Measurements from ENCODE around the gene HSPB9. TPM values are rescaled to one million over a fixed set of nuclear protein-coding genes. Genes with fewer than 3 reads are reported as not detected.

Gene HSPB9
- total and polyA plus RNA-seq, 2 donors (not counting 3 experiments of a cell fraction or from before 2014, with no cell fraction given), result not detected

DNA sequence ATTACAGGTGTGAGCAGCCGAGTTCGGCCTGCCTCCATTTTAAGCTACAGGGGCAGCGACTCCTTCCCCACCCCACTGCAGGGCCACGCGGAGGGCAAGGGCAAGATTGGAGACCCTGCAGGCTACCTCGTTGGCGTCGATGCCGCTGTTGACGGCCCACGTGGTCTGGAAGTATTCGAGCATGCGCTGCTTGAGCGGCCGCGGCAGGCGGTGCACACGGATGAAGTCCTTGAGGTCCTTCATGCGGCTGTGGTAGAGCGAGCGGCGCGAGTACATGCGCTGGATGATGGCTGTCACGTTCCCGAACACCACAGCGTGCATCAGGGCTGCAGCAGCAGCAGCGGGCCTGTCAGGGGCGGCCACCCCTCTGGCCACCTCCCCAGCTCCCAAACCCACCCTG is 46.7 kb downstream of the HSPB9 start:
- Histone ChIP-seq H2AFZ (ENCODE audit: low read depth, low read length) (no peak overlapping the region), H3K36me3 (ENCODE audit: control insufficient read depth in 2 of 2, extremely low read depth in 1 of 2, insufficient read depth in 2 of 2, low read length in 2 of 2) (no peaks in the 10 kb centered on the region), H3K9ac (replicated peaks; ENCODE audit: extremely low read depth, insufficient read depth, low read length) (no peak overlapping the region), H3K9me3 (replicated peaks; ENCODE audit: control insufficient read depth, insufficient read depth, low read length) (no peaks in the 10 kb centered on the region), H3K4me2 (ENCODE audit: insufficient read depth, low read length) (no peak overlapping the region), H3K27me3 (ENCODE audit: control insufficient read depth in 2 of 2, insufficient read depth in 2 of 2, low read length in 2 of 2) (peaks cover 0 to 5% of the 10 kb centered on the region in 2 experiments), H3K79me2 (ENCODE audit: control insufficient read depth, insufficient read depth, low read length) (no peaks in the 10 kb centered on the region), H3K4me3 (replicated peaks in 1 of 3; ENCODE audit: insufficient read depth in 1 of 3, low read depth in 1 of 3, low read length in 3 of 3) (no peak overlapping the region), H3K9me1 (replicated peaks; ENCODE audit: control insufficient read depth, extremely low read depth, insufficient read depth, low read length) (no peaks in the 10 kb centered on the region), H3K4me1 (ENCODE audit: control insufficient read depth, extremely low read depth, insufficient read depth, low read length) (no peaks in the 10 kb centered on the region), H4K20me1 (replicated peaks; ENCODE audit: control insufficient read depth, extremely low read depth, insufficient read depth, low read length) (no peaks in the 10 kb centered on the region), H3K27ac (ENCODE audit: insufficient read depth, low read depth, low read length) (no peak overlapping the region)
- no TSS peak for BruUV-seq (replicated peaks)
- dilution Hi-C loops (cut with MboI; ENCODE audit: extremely low pct_ligation_motif_present, low sequenced_read_pairs) (no loop called here), intact Hi-C loops (cut with micrococcal nuclease) (no loop called here)
- TF ChIP-seq, protein P1, sequence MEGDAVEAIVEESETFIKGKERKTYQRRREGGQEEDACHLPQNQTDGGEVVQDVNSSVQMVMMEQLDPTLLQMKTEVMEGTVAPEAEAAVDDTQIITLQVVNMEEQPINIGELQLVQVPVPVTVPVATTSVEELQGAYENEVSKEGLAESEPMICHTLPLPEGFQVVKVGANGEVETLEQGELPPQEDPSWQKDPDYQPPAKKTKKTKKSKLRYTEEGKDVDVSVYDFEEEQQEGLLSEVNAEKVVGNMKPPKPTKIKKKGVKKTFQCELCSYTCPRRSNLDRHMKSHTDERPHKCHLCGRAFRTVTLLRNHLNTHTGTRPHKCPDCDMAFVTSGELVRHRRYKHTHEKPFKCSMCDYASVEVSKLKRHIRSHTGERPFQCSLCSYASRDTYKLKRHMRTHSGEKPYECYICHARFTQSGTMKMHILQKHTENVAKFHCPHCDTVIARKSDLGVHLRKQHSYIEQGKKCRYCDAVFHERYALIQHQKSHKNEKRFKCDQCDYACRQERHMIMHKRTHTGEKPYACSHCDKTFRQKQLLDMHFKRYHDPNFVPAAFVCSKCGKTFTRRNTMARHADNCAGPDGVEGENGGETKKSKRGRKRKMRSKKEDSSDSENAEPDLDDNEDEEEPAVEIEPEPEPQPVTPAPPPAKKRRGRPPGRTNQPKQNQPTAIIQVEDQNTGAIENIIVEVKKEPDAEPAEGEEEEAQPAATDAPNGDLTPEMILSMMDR (IDR thresholded peaks at IDR 0.05; ENCODE audit: extremely low read depth in 1 of 2, insufficient read depth in 1 of 2, low read depth in 1 of 2, low read length in 2 of 2), result no peak
- TF ChIP-seq FOS (IDR thresholded peaks at IDR 0.05; ENCODE audit: borderline replicate concordance, insufficient read depth, low read length) (no peak), POLR2AphosphoS5 (IDR thresholded peaks at IDR 0.05; ENCODE audit: insufficient read depth, low read depth, low read length) (no peak), MYC (IDR thresholded peaks at IDR 0.05; ENCODE audit: low read depth, low read length) (no peak), POLR2A (IDR thresholded peaks at IDR 0.05; ENCODE audit: low read depth, low read length) (no peak), EZH2 (IDR thresholded peaks at IDR 0.05; ENCODE audit: borderline replicate concordance, low read depth, low read length, severe bottlenecking) (no peak), GATA2 (IDR thresholded peaks at IDR 0.05; ENCODE audit: insufficient read depth, insufficient read length, low read depth, low read length) (no peak), JUN (IDR thresholded peaks at IDR 0.05; ENCODE audit: borderline replicate concordance, insufficient read depth, insufficient read length, low read depth) (no peak)
- TF ChIP-seq, protein P2, sequence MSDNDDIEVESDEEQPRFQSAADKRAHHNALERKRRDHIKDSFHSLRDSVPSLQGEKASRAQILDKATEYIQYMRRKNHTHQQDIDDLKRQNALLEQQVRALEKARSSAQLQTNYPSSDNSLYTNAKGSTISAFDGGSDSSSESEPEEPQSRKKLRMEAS (IDR thresholded peaks at IDR 0.05; ENCODE audit: insufficient read depth, insufficient read length), result no peak
- ChIA-PET POLR2A (no interaction called here), CTCF (interaction anchor here (0.6 kb wide), 1 partner anchor 143 kb away, joined by 3 read pairs; no protein-coding TSS in a partner anchor)
- FAIRE-seq (no peak), DNase-seq (ENCODE audit: low read depth, low spot score) (no peak)
